ENCODE data around the gene FZD1.
"Not testable (repeated sequence)": the region's sequence is repeated elsewhere in the genome, so short reads cannot be mapped to it uniquely, and the experiment has no call there.

The FZD1 gene

GRCh38 chr7:91302794-91303193 lies 38.6 kb downstream of the FZD1 start:
- no peak for DNase-seq

DNA sequence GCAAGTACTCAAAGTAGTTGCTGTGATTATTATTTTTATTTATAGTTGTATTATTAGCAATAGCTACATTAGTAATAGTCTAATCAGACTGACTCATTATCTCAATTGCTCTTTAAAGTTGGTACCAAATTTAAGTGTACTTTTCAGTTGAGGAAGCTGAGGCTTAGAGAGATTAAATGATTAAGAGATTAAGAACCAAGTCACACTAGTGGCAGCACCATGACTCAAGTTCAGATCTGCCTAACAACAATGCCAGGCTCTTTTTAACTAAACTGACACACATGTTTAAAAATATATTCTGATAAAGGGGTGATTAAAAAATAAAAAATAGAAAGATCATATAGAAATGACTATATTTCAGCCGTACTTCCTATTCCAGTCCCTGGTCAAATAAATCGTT lies 42.0 kb downstream of the FZD1 start:
- no peak for DNase-seq

GRCh38 chr7:91307467-91307866 lies 43.2 kb downstream of the FZD1 start:
- DNase-seq = no peak

GRCh38 chr7:91308191-91308590 lies 44.0 kb downstream of the FZD1 start:
- not testable (repeated sequence) for DNase-seq

- DNase-seq = no peak
Measured at GRCh38 chr7:91310830-91311460, 46.7 kb downstream of the FZD1 start.

DNA sequence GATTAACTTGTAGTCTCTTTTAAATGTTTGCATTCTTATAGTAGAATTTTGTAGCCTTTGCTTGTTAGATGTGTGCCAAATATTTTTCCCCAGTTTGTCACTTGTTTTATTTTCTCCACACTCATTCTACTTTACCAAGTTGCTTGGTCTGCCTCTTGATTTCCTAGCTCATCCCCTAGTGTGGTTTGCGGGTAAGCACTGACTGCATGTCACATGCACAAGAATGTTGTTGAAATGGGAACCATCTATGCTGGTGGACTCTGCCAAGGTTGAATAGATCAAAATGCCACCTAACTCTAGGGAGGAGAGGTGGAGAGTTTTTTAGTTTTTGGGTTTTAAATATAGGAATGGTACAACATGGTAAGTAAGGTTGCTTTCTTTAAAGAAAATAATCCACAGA lies 47.6 kb downstream of the FZD1 start:
- DNase-seq = no peak

- DNase-seq = no peak
Measured at GRCh38 chr7:91313113-91313512, 48.9 kb downstream of the FZD1 start.

GRCh38 chr7:91314591-91315323 lies 50.5 kb downstream of the FZD1 start:
- no peak for DNase-seq

DNA sequence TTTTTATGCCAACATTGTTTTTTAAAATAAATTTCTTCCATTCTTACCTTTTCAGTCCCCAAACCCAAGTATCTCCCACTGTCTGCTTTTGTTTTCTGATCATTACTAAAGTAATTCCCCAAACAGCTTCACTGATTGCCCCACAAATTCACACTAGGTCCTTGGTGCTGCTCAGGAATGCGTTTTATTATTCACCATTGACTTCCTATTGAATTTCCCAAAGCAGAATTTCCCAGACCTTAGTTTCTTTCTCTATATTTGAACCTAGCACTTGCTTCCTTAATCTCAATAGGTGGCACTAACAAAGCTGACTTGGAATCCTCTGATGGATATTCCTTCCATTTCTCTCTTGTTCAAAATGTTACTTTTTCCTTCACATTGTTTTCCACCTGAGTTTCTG lies 52.2 kb downstream of the FZD1 start:
- no peak for DNase-seq

DNA sequence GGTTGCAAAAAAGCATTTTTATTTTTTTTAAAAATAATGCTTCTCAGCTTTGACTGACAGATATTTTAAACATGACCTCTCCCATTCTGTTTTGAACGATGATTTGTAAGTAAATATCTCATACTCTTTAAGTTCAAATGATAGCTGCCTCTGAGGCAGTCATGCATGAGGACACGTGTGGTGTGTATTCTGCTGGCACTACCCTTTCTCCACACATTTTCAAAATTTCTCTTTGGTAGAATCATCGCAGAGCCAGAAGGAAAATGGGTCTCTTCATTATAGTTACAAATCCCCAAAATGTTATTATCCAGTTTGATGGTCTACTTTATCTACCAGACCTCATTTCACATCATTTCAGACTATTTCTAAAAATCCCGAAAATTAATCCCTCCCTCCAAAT lies 55.1 kb downstream of the FZD1 start:
- DNase-seq = no peak

GRCh38 chr7:91320366-91321078 lies 56.3 kb downstream of the FZD1 start:
- DNase-seq = no peak

All from activated naive CD4-positive, alpha-beta T cell treated with anti-CD3 and anti-CD28 coated beads, Interleukin-2, amount 50 U/mL, for 16 hours (primary cell).